Stimulated activated CD4-positive, alpha-beta T cell treated with anti-CD3 and anti-CD28 coated beads, Interleukin-15, amount 100 ng/mL, for 48 hours (primary cell): ENCODE results near the gene COG4.
"Not testable (repeated sequence)": the region's sequence is repeated elsewhere in the genome, so short reads cannot be mapped to it uniquely, and the experiment has no call there.

ENCODE experiments used
- DNase-seq, 2 donors: peaks; one replicate each; pipeline ENCODE4 v3.0.0-alpha.2; 2020; ENCODE audit warnings: low read depth in 2 of 2

COG4 gene

GRCh38 chr16:70527315-70527996 is 4.1 kb upstream of the COG4 start:
- DNase-seq = no peak

- DNase-seq = no peak
Measured at GRCh38 chr16:70526403-70526802, 3.0 kb upstream of the COG4 start.

GRCh38 chr16:70524399-70524825 is 1.1 kb upstream of the COG4 start:
- DNase-seq = not testable (repeated sequence)

- DNase-seq = peak; percentile 52 to 61
Measured at GRCh38 chr16:70523743-70524398, 517 bp upstream of the COG4 start, which contains the start of gene SF3B3. Gene SF3B3, plus strand, starts transcription at chr16:70523816. Its CDS starts 2,841 bp downstream, at chr16:70526657.

GRCh38 chr16:70522216-70523075 is 908 bp downstream of the COG4 start:
- no peak for DNase-seq

- no peak for DNase-seq
Measured at GRCh38 chr16:70520612-70521297, 2.6 kb downstream of the COG4 start.

GRCh38 chr16:70512456-70512855 is 10.9 kb downstream of the COG4 start:
- DNase-seq = no peak

- DNase-seq = no peak
Measured at GRCh38 chr16:70511833-70512232, 11.5 kb downstream of the COG4 start.

- DNase-seq = no peak
Measured at GRCh38 chr16:70510216-70510615, 13.1 kb downstream of the COG4 start.

GRCh38 chr16:70508752-70509151 is 14.6 kb downstream of the COG4 start:
- DNase-seq = no peak

- DNase-seq = no peak
Measured at GRCh38 chr16:70496513-70496912, 26.8 kb downstream of the COG4 start.

- no peak for DNase-seq
Measured at GRCh38 chr16:70495425-70496182, 27.8 kb downstream of the COG4 start.

GRCh38 chr16:70494777-70495176 is 28.6 kb downstream of the COG4 start:
- DNase-seq = no peak

GRCh38 chr16:70494202-70494770 is 29.1 kb downstream of the COG4 start:
- no peak for DNase-seq

- DNase-seq = no peak
Measured at GRCh38 chr16:70493802-70494201, 29.6 kb downstream of the COG4 start.

- DNase-seq = no peak
Measured at GRCh38 chr16:70490261-70490660, 33.1 kb downstream of the COG4 start.

GRCh38 chr16:70484867-70485266 is 38.5 kb downstream of the COG4 start:
- DNase-seq = no peak

- DNase-seq = no peak
Measured at GRCh38 chr16:70483426-70483825, 39.9 kb downstream of the COG4 start.

GRCh38 chr16:70482624-70483023 is 40.7 kb downstream of the COG4 start:
- DNase-seq = no peak

- DNase-seq = no peak
Measured at GRCh38 chr16:70481929-70482536, 41.3 kb downstream of the COG4 start.
